VCaP (cell line): Measurements from ENCODE around the gene FCHSD2.

Experiments
- H3K27ac ChIP-seq: fragments of 450-650 bp; 2 replicates; pipeline ENCODE4 v1.5.1; 2017
- CTCF ChIP-seq: fragments of 450-650 bp; conservative IDR thresholded peaks from 2 replicates; pipeline ENCODE4 v1.5.1; 2017; ENCODE audit warnings: mild to moderate bottlenecking, moderate library complexity

Gene FCHSD2

GRCh38 chr11:73177380-73177777 lies 35.3 kb upstream of the FCHSD2 start:
- no peak for TF ChIP-seq CTCF
- H3K27ac ChIP-seq = no peak overlapping the region

- H3K27ac ChIP-seq = no peak overlapping the region
- TF ChIP-seq CTCF = no peak
Observed at GRCh38 chr11:73176874-73177155, 34.7 kb upstream of the FCHSD2 start.

GRCh38 chr11:73176145-73176873 lies 34.2 kb upstream of the FCHSD2 start:
- no peak overlapping the region for H3K27ac ChIP-seq

GRCh38 chr11:73175551-73176144 lies 33.5 kb upstream of the FCHSD2 start:
- no peak overlapping the region for H3K27ac ChIP-seq
- no peak for TF ChIP-seq CTCF

More at GRCh38 chr11:73176145-73176873, 34.2 kb upstream of the FCHSD2 start:
- no peak for TF ChIP-seq CTCF

- no peak for TF ChIP-seq CTCF
- H3K27ac ChIP-seq = no peak overlapping the region
Observed at GRCh38 chr11:73174495-73174791, 32.3 kb upstream of the FCHSD2 start.

GRCh38 chr11:73173755-73174494 lies 31.8 kb upstream of the FCHSD2 start:
- no peak overlapping the region for H3K27ac ChIP-seq
- no peak for TF ChIP-seq CTCF

GRCh38 chr11:73172992-73173656 lies 31.0 kb upstream of the FCHSD2 start:
- H3K27ac ChIP-seq = no peak overlapping the region
- no peak for TF ChIP-seq CTCF
